DOHH2 (cell line): ENCODE data around the gene PDE4C.

Source experiments
- EZH2phosphoT487 ChIP-seq: fragments of 200-600 bp; sonication (generic); IDR thresholded peaks from 2 replicates; pipeline ENCODE4 v1.6.1; 2017; ENCODE audit warnings: borderline replicate concordance, mild to moderate bottlenecking, antibody characterized with exemption, low read length, moderate library complexity, mixed read lengths
- TF ChIP-seq, protein P1 (sequence below): fragments of 200-600 bp; sonication (generic); IDR thresholded peaks from one replicate; pipeline ENCODE4 v1.5.1; 2014; ENCODE audit warnings: antibody characterized with exemption, mild to moderate bottlenecking, low read depth, low read length; ENCODE audit not compliant: poor library complexity, severe bottlenecking

DNA sequence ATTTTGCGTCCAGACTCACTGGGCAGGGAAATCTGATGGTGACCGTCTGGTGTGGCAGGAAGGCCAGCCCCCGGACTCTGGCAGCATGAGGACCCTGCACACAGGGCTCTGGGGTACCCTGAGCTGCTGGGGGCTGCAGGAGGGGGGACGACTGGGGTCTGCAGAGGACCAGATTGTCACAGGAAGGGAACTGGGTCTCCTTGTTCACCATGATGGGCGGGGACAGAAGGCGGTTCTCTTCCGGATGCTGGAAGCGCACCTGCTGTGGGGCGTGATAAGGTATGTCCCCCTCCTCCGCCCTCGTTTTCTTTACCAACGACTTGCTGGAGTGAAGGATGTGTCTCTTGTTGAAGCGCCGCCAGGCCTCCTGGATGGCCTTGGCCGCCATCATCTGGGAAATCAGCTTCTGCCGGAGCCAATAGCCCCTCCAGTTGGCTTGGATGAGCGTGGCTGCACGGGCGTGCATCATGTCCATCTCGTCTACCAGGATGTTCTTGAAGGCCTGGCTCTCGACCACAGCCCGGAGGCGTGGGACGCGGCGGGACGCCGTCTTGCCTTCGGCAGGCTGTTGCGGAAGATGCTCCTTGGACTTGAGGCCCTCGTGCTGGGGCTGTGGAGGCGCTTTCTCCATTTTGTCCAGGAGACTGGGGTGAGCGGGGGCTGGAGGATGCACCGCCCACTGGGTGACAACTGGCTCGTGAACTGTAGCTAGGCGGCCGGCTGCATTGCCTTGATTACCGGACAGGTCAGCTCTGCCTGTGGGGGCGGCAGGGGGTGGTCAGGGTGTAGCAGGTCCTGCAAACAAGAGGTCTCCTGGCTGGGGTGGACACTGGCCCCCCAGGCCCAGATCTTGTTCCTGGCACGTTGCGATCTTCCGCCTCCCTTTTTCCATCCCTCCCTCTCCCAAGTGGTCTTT lies 40.8 kb upstream of the PDE4C start:
- no peak for TF ChIP-seq EZH2phosphoT487
- TF ChIP-seq, protein P1, sequence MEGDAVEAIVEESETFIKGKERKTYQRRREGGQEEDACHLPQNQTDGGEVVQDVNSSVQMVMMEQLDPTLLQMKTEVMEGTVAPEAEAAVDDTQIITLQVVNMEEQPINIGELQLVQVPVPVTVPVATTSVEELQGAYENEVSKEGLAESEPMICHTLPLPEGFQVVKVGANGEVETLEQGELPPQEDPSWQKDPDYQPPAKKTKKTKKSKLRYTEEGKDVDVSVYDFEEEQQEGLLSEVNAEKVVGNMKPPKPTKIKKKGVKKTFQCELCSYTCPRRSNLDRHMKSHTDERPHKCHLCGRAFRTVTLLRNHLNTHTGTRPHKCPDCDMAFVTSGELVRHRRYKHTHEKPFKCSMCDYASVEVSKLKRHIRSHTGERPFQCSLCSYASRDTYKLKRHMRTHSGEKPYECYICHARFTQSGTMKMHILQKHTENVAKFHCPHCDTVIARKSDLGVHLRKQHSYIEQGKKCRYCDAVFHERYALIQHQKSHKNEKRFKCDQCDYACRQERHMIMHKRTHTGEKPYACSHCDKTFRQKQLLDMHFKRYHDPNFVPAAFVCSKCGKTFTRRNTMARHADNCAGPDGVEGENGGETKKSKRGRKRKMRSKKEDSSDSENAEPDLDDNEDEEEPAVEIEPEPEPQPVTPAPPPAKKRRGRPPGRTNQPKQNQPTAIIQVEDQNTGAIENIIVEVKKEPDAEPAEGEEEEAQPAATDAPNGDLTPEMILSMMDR, result no peak
